ENCODE results near the gene MNX1. TPM values are rescaled to one million over a fixed set of nuclear protein-coding genes. Genes with fewer than 3 reads are reported as not detected.

Gene MNX1
- total and polyA plus RNA-seq, 9 of the 15 experiments (the other 6 are each of a cell fraction or from before 2014, with no cell fraction given), result 0.15 to 8.0 (median 1.4) TPM

- TF ChIP-seq CLOCK (CRISPR knock-in tag; IDR thresholded peaks at IDR 0.05; ENCODE audit: borderline replicate concordance) (no peak), EZH2 (IDR thresholded peaks at IDR 0.05; ENCODE audit: borderline replicate concordance, low read depth, low read length) (0 out of 2 replicates have a peak, but pooled peaks have one; percentile 7), ZNF143 (CRISPR knock-in tag; IDR thresholded peaks at IDR 0.05) (peak; percentile 42; the same call in 1 of the 2 replicates), USF1 (CRISPR knock-in tag; IDR thresholded peaks at IDR 0.05) (peak; percentile 66), ARID4B (CRISPR knock-in tag; IDR thresholded peaks at IDR 0.05) (0 out of 2 replicates have a peak, but pooled peaks have one; percentile 24), TEAD1 (CRISPR knock-in tag; IDR thresholded peaks at IDR 0.05) (peak in 1 of 2 experiments; percentile 49; a peak in 1 of 4 replicates), TEAD4 (IDR thresholded peaks at IDR 0.05; ENCODE audit: low read length) (no peak), TEAD4 (CRISPR knock-in tag; IDR thresholded peaks at IDR 0.05; ENCODE audit: borderline replicate concordance) (0 out of 2 replicates have a peak, but pooled peaks have one; percentile 31), L3MBTL2 (IDR thresholded peaks at IDR 0.05) (peak; percentile 89)
These were observed 1.1 kb upstream of the MNX1 start (continued) for GRCh38 chr7:157011333-157012112.
